Naive B cell (primary cell): ENCODE data around the gene OPCML. TPM values are rescaled to one million over a fixed set of nuclear protein-coding genes. Genes with fewer than 3 reads are reported as not detected.
A peak's percentile ranks its signal among the peaks of the same experiment; 100 is the strongest.

Experiments used
- ATAC-seq, 2 donors: fragments of 150-1000 bp; cut with Tn5 transposase; 2 replicates each; pipeline ENCODE4 v1.10.0; 2021; ENCODE audit warnings: low read depth in 2 of 2, mild to moderate bottlenecking in 2 of 2, moderate library complexity in 2 of 2
- DNase-seq: peaks from one replicate; pipeline ENCODE4 v3.0.0; 2022
- H3K27ac Mint-ChIP-seq, 6 donors: one replicate each; pipeline ENCODE4 v1.8.0; 2020 to 2022; ENCODE audit warnings: mild to moderate bottlenecking in 6 of 6, mixed read lengths in 6 of 6, moderate library complexity in 5 of 6, inconsistent platforms in 2 of 6
- H3K27me3 Mint-ChIP-seq, 3 donors: one replicate each; pipeline ENCODE4 v1.8.0; 2021 to 2022; ENCODE audit warnings: mixed read lengths in 3 of 3, mild to moderate bottlenecking in 1 of 3
- H3K36me3 Mint-ChIP-seq, 2 donors: one replicate each; pipeline ENCODE4 v1.8.0; 2020 to 2022; ENCODE audit warnings: mixed read lengths in 2 of 2, inconsistent platforms in 1 of 2, mild to moderate bottlenecking in 1 of 2
- H3K4me1 Mint-ChIP-seq, 3 donors: one replicate each; pipeline ENCODE4 v1.8.0; 2020 to 2022; ENCODE audit warnings: mixed read lengths in 3 of 3, inconsistent platforms in 1 of 3, mild to moderate bottlenecking in 1 of 3, moderate library complexity in 1 of 3
- H3K4me3 Mint-ChIP-seq, 8 donors: one replicate each; pipeline ENCODE4 v1.8.0; 2020 to 2022; ENCODE audit warnings: mild to moderate bottlenecking in 8 of 8, mixed read lengths in 8 of 8, moderate library complexity in 8 of 8, inconsistent platforms in 2 of 8
- H3K9me3 Mint-ChIP-seq, 7 donors: one replicate each; pipeline ENCODE4 v1.8.0; 2020 to 2022; ENCODE audit warnings: mixed read lengths in 7 of 7, mild to moderate bottlenecking in 5 of 7, inconsistent platforms in 2 of 7, moderate library complexity in 1 of 7
- polyA plus RNA-seq, 6 donors: library from polyadenylated mRNA; unstranded; fragments of 300-500 nt; fragmentation: Illumina TruSeq; gene quantifications; one replicate each; pipeline ENCODE4 v1.2.3, GENCODE V29; 2021; ENCODE audit warnings: low read depth in 6 of 6

OPCML gene
- polyA plus RNA-seq, 6 donors from 2014 or later: not detected

- Mint-ChIP-seq H3K27me3 (no peaks in the 10 kb centered on the region), H3K36me3 (no peaks in the 10 kb centered on the region), H3K27ac (peak overlapping the region in 1 of 6 donors; percentile 34), H3K9me3 (peaks cover 0 to 14% (median 6%) of the 10 kb centered on the region in 7 donors), H3K4me3 (no peak overlapping the region), H3K4me1 (peaks cover 0 to 3% (median 0%) of the 10 kb centered on the region in 3 donors)
- ATAC-seq (no peak), DNase-seq (no peak)
Observed at GRCh38 chr11:132751516-132752250, 780.6 kb downstream of the OPCML start.

GRCh38 chr11:132746305-132746704 lies 786.0 kb downstream of the OPCML start:
- Mint-ChIP-seq H3K4me1 (no peaks in the 10 kb centered on the region), H3K9me3 (peaks cover 0 to 15% (median 7%) of the 10 kb centered on the region in 7 donors), H3K4me3 (no peak overlapping the region), H3K27me3 (no peaks in the 10 kb centered on the region), H3K27ac (no peak overlapping the region), H3K36me3 (no peaks in the 10 kb centered on the region)
- ATAC-seq (no peak), DNase-seq (no peak)

DNA sequence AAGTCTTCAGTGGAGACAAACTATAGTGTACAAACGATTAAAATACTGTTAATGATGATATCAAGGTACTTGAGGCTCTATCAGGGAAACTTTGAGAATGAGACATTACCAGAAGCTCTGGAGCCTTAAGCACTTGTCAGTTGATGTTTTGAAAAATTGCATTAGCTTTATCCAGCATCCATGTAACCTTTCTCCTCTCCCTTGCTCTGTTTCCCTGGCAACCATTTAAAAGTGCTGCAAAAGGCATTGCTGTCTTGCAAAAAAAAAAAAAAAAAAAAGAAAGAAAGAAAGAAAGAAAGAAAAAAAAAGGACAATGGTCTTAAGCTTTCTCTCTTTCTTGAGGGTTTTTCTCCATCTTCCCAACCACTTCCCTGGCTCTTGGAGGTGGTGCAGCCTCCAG lies 787.0 kb downstream of the OPCML start:
- ATAC-seq: no peak
- Mint-ChIP-seq H3K9me3 (peaks cover 0 to 15% (median 6%) of the 10 kb centered on the region in 7 donors), H3K4me3 (no peak overlapping the region), H3K27ac (peak overlapping the region in 1 of 6 donors; percentile 49), H3K36me3 (no peaks in the 10 kb centered on the region), H3K4me1 (no peaks in the 10 kb centered on the region), H3K27me3 (no peaks in the 10 kb centered on the region)
- DNase-seq: no peak

DNA sequence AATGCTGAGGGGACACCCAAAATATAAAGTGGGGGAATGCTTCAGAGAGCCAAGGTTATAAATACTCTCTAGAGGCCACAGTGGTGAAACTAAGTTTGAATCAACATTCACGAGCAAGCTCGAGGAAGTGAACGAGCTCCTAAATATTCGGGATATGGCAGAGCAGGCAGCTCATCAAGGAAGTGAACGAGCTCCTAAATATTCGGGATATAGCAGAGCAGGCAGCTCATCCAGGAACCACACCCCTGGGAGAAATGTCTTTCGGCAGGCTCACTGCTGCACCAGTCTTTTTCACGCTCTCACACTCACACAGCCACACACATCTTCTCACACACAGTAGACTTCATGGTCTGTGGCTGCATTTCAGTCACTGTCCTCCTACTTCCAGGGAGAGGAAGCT lies 787.5 kb downstream of the OPCML start:
- no peaks in the 10 kb centered on the region for H3K36me3 Mint-ChIP-seq
- H3K4me3 Mint-ChIP-seq: no peak overlapping the region
- no peak overlapping the region for H3K27ac Mint-ChIP-seq
- ATAC-seq (no peak), DNase-seq (no peak)
- H3K27me3 Mint-ChIP-seq: no peaks in the 10 kb centered on the region
- H3K4me1 Mint-ChIP-seq: no peaks in the 10 kb centered on the region
- peaks cover 0 to 15% (median 4%) of the 10 kb centered on the region in 7 donors for H3K9me3 Mint-ChIP-seq

GRCh38 chr11:132743601-132744000 lies 788.7 kb downstream of the OPCML start:
- ATAC-seq (no peak), DNase-seq (no peak)
- no peaks in the 10 kb centered on the region for H3K36me3 Mint-ChIP-seq
- no peak overlapping the region for H3K4me3 Mint-ChIP-seq
- H3K27me3 Mint-ChIP-seq: no peaks in the 10 kb centered on the region
- no peaks in the 10 kb centered on the region for H3K4me1 Mint-ChIP-seq
- H3K27ac Mint-ChIP-seq: no peak overlapping the region
- H3K9me3 Mint-ChIP-seq: peaks cover 0 to 14% (median 3%) of the 10 kb centered on the region in 7 donors

GRCh38 chr11:132742929-132743328 lies 789.4 kb downstream of the OPCML start:
- Mint-ChIP-seq H3K27ac (no peak overlapping the region), H3K4me3 (no peak overlapping the region), H3K36me3 (no peaks in the 10 kb centered on the region), H3K4me1 (no peaks in the 10 kb centered on the region), H3K27me3 (no peaks in the 10 kb centered on the region), H3K9me3 (peaks cover 0 to 9% (median 2%) of the 10 kb centered on the region in 7 donors)
- ATAC-seq: no peak
- no peak for DNase-seq

DNA sequence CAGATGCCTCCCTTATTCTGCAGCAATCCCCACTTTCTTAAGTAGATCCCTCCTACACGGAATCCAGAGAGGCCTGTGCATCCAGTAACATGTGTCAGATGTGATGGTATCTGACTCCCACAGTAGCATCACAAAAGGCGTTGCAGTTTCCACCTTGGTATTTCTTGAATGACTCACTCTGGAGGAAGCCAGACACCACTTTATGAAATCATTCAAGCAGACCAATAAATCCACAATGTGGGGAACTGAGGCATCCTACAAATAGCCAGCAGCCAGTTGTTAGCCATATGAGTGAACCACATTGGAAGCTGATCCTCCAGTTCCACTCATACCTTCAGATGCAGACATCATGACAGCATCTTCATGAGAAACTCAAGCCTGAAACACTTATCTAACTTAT lies 798.1 kb downstream of the OPCML start:
- ATAC-seq (no peak), DNase-seq (no peak)
- Mint-ChIP-seq H3K4me3 (no peak overlapping the region), H3K9me3 (peaks cover 0 to 4% (median 2%) of the 10 kb centered on the region in 7 donors), H3K36me3 (no peaks in the 10 kb centered on the region), H3K4me1 (no peaks in the 10 kb centered on the region), H3K27ac (no peak overlapping the region), H3K27me3 (no peaks in the 10 kb centered on the region)

GRCh38 chr11:132728026-132728425 lies 804.3 kb downstream of the OPCML start:
- H3K27ac Mint-ChIP-seq: no peak overlapping the region
- no peak overlapping the region for H3K4me3 Mint-ChIP-seq
- no peaks in the 10 kb centered on the region for H3K4me1 Mint-ChIP-seq
- H3K36me3 Mint-ChIP-seq: no peaks in the 10 kb centered on the region
- DNase-seq (no peak), ATAC-seq (no peak)
- H3K27me3 Mint-ChIP-seq: no peaks in the 10 kb centered on the region
- H3K9me3 Mint-ChIP-seq: peaks cover 0 to 11% (median 0%) of the 10 kb centered on the region in 7 donors

GRCh38 chr11:132721526-132721925 lies 810.8 kb downstream of the OPCML start:
- Mint-ChIP-seq H3K36me3 (no peaks in the 10 kb centered on the region), H3K4me1 (peaks cover 4 to 12% (median 10%) of the 10 kb centered on the region in 3 donors), H3K27ac (no peak overlapping the region), H3K4me3 (no peak overlapping the region), H3K27me3 (no peaks in the 10 kb centered on the region), H3K9me3 (peaks cover 0 to 7% (median 0%) of the 10 kb centered on the region in 7 donors)
- DNase-seq (no peak), ATAC-seq (no peak)

DNA sequence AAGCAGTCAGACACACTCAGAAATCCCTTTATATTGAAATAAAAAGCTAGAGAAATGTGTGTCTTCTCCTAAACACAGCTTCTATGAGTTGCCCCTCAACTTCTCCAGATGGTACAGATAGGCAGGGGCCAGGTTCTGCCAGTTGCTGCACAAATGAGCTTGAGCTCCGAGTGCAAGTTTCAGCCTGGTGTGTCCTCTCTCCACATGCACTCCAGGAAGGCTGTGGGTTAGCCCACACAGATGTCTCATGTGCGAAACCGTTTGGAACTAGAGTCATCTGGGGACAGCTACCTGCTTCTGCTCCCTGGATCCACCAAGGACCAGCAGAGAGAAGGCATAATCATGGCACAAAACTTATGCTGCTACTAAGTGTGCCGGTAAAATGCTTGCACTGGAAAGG lies 812.6 kb downstream of the OPCML start:
- Mint-ChIP-seq H3K9me3 (peaks cover 0 to 5% (median 0%) of the 10 kb centered on the region in 7 donors), H3K4me1 (peaks cover 4 to 12% (median 10%) of the 10 kb centered on the region in 3 donors), H3K27me3 (no peaks in the 10 kb centered on the region), H3K4me3 (no peak overlapping the region), H3K27ac (no peak overlapping the region), H3K36me3 (no peaks in the 10 kb centered on the region)
- ATAC-seq: no peak
- no peak for DNase-seq

DNA sequence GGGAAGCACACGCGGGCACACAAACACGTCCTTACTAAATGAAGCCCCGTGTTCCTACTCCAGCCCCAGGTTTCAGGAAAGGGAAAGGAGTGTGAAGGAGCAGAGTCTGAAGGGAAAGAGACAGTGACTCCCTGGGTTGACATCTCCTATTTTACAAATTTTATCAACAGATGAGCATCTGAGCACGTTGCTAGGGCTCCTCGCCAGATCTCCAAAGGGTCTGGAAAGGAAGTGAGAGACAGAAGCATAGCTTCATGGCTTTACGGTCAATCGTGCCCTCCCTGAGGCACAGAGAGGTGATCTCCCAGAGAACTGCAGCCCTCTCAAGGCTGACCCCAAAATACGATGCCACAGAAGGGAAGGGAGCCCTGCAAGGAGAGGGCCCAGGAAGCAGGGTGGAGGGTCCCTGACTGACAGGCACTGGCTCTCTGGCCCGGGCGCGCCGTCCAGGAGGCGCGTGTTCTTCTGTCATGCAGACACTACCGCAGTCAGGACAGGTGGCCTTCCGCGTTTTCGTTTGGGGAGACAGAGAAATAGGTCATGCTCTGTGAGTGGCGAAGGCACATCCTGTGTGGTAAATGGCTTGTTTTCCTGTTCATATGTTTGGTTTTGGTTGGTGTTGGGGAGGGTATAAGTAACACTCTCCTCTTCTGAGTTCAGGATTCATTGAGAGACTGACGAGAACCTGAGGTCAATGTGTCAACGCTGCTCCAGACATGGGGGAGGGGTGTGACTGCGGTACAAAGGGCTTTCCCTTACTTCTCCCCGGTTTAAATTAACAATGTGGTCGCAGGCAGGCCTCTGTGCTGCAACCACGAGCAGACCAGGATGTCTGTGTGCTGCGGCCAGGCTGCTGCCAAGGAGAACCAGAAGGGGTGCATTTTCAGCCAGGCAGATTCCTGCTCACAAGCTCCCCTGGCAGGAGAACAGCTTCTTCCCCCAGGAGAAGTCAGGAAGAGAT lies 813.3 kb downstream of the OPCML start:
- ATAC-seq (no peak), DNase-seq (no peak)
- Mint-ChIP-seq H3K36me3 (no peaks in the 10 kb centered on the region), H3K9me3 (peaks cover 0 to 5% (median 0%) of the 10 kb centered on the region in 7 donors), H3K4me1 (peaks cover 4 to 12% (median 10%) of the 10 kb centered on the region in 3 donors), H3K4me3 (peak overlapping the region in 2 of 8 donors; percentile 4 to 47), H3K27me3 (no peaks in the 10 kb centered on the region), H3K27ac (no peak overlapping the region)

DNA sequence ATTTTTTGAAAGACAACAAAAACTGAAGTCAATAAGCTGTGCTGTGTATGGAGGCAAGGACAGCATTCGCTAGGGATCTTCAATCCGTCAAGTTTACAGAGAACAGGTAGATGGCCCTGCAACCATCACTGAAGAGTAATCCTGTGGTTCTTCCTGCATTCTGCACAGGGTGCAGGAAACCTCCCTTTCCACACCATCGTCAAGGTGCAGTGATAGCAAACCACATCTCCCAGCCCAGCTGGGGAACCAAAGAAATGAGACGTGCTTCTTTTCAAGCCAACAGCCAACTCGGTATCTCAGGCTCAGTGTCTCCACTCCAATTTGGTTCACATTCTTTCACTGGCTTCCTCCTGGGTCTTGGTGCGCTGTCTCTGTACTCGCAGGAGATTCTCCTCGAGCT lies 814.5 kb downstream of the OPCML start:
- Mint-ChIP-seq H3K27ac (no peak overlapping the region), H3K27me3 (no peaks in the 10 kb centered on the region), H3K9me3 (peaks cover 0 to 7% (median 3%) of the 10 kb centered on the region in 7 donors), H3K4me1 (peaks cover 4 to 12% (median 10%) of the 10 kb centered on the region in 3 donors), H3K4me3 (no peak overlapping the region), H3K36me3 (no peaks in the 10 kb centered on the region)
- ATAC-seq: no peak
- no peak for DNase-seq

- Mint-ChIP-seq H3K4me1 (peaks cover 4 to 12% (median 10%) of the 10 kb centered on the region in 3 donors), H3K9me3 (peaks cover 0 to 7% (median 3%) of the 10 kb centered on the region in 7 donors), H3K36me3 (no peaks in the 10 kb centered on the region), H3K4me3 (no peak overlapping the region), H3K27ac (no peak overlapping the region), H3K27me3 (no peaks in the 10 kb centered on the region)
- DNase-seq: no peak
- no peak for ATAC-seq
Observed at GRCh38 chr11:132716037-132716436, 816.3 kb downstream of the OPCML start.
